Aorta (tissue), 5 donors: Measurements from ENCODE around the gene AVPI1. TPM values are rescaled to one million over a fixed set of nuclear protein-coding genes. Genes with fewer than 3 reads are reported as not detected.

Source experiments
- ATAC-seq: fragments of 200-7000 bp; cut with Tn5 transposase; one replicate; pipeline ENCODE4 v1.9.1; 2022; ENCODE audit warnings: moderate library complexity; ENCODE audit not compliant: low FRiP score
- DNase-seq, 2 donors: peaks; one replicate each; pipeline ENCODE4 v3.0.0-alpha.2; 2020
- H3K27ac ChIP-seq, 2 donors: one replicate each; pipeline ENCODE4 v1.5.1; 2013; ENCODE audit warnings: low read length in 2 of 2, mild to moderate bottlenecking in 2 of 2, moderate library complexity in 2 of 2, control low read depth in 1 of 2, inconsistent platforms in 1 of 2, low read depth in 1 of 2
- H3K27me3 ChIP-seq, 2 donors: one replicate each; pipeline ENCODE4 v1.6.1; 2013; ENCODE audit warnings: control low read depth in 1 of 2, low read length in 1 of 2, mild to moderate bottlenecking in 1 of 2, moderate library complexity in 1 of 2; ENCODE audit not compliant: insufficient read depth in 2 of 2, control insufficient read depth in 1 of 2
- H3K36me3 ChIP-seq, 2 donors: one replicate each; pipeline ENCODE4 v1.6.1; 2013; ENCODE audit warnings: control low read depth in 1 of 2, low read length in 1 of 2, mild to moderate bottlenecking in 1 of 2; ENCODE audit not compliant: insufficient read depth in 2 of 2, control insufficient read depth in 1 of 2
- H3K4me1 ChIP-seq, 2 donors: one replicate each; pipeline ENCODE4 v1.6.1; 2013; ENCODE audit warnings: low read length in 2 of 2, control low read depth in 1 of 2, mild to moderate bottlenecking in 1 of 2, moderate library complexity in 1 of 2; ENCODE audit not compliant: insufficient read depth in 2 of 2, control insufficient read depth in 1 of 2
- H3K4me3 ChIP-seq, 2 donors: one replicate each; pipeline ENCODE4 v1.5.1; 2013; ENCODE audit warnings: low read length in 2 of 2, control low read depth in 1 of 2, mild to moderate bottlenecking in 1 of 2
- H3K9me3 ChIP-seq: one replicate; pipeline ENCODE4 v1.6.1; 2013; ENCODE audit warnings: mild to moderate bottlenecking, low read length; ENCODE audit not compliant: control insufficient read depth
- WGBS, 2 donors: extraction: QIAGEN DNeasy Blood & Tissue Kit; methylation state at CpG; one replicate each; pipeline ENCODE4 v1.1.7; 2013; 5-methylcytosine and 5-hydroxymethylcytosine counted together
- intact Hi-C, 2 donors: fragments of 100-400 bp; cut with DNase I; formaldehyde crosslinking; loops; one replicate each; pipeline versions ENCODE4 v1.14.2 to v1.15.0; 2022
- polyA plus RNA-seq, 2 donors: library from polyadenylated mRNA; stranded (reverse); fragments of 200-250 nt; gene quantifications; one replicate each; pipeline ENCODE4 v1.2.3, GENCODE V29; 2013
- total RNA-seq, 2 donors: library from RNA; stranded (reverse); fragmentation: NEBNext Ultra II Directional; extraction: Animal tissue kit (Norgen Biotek cat#: 25700); gene quantifications; one replicate each; pipeline ENCODE4 v1.2.1, GENCODE V29; 2021
- donor health status: healthy with polysubstance abuse.
- donor health status: Bipolar disorder and iron deficiency.
- donor health status: DM: no; HTN: no; CAD: no.
- donor health status: DM: no; HTN: no; CAD: no.
- donor health status: DM: yes; HTN: yes; CAD: no.

Gene AVPI1
- total and polyA plus RNA-seq, 4 donors: 12.4 to 18.3 (median 16.1) TPM

DNA sequence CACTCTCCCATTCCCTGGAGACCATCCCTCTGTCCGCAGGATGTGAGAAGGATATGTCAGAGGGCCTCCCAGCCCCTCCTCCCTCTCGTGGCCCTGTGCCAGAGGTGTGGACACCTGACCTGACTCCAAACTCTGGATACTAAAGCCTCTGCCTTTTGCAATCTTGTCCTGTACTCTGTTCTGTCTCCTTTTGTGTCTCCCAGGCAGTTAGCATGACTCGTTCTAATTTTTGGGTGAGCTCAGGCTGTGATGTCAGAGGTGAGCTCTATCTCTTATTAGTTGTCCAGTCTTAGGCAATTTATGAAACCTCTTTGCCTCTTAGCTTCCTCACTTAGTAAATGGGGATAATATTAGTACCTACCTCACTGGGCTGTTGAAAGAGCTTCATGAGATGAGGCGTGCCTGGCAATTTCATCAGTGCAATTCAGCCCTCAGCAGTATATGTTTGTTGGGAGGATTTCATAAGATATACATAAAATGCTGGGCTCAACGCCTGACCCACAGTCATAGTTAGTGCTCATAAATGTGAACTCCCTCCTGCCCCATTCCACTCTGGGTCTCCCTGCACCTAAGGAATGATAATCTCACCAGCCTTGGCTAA lies 37.4 kb upstream of the AVPI1 start:
- H3K4me3 ChIP-seq: no peak overlapping the region
- no peak for ATAC-seq
- H3K4me1 ChIP-seq: peaks cover 0 to 6% of the 10 kb centered on the region in 2 donors
- peak in 1 of 2 donors; percentile 79 for DNase-seq
- 65 to 70% methylated on average over 5 of the region's 5 CpGs for WGBS, 2 donors
- H3K27ac ChIP-seq: no peak overlapping the region
- H3K27me3 ChIP-seq: no peaks in the 10 kb centered on the region
- no peaks in the 10 kb centered on the region for H3K9me3 ChIP-seq
- intact Hi-C loops: no loop called here
- no peaks in the 10 kb centered on the region for H3K36me3 ChIP-seq

DNA sequence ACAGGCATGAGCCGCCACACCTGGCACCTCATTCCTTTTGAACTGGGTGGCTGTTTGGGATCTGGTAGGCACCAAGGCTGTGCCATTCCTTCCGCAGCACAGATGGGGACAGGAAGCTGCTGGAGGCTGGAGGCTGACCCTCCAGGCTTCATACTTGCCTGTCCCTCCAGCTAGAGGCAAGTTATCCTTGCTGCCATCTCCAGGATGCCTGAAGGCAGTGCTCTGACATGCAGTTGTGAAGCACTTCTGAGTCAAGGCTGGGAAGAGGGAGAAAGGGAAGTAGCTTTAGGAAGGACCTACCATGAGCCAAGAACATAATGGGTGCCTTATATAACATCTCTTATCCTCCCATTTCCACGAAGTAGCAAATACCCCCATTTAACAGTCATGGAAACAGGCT lies 36.0 kb upstream of the AVPI1 start:
- H3K27me3 ChIP-seq: no peaks in the 10 kb centered on the region
- H3K4me3 ChIP-seq: no peak overlapping the region
- ATAC-seq (no peak), DNase-seq (peak in 1 of 2 donors; percentile 61)
- WGBS, 2 donors: 89 to 93% methylated on average over 3 of the region's 3 CpGs
- intact Hi-C loops: no loop called here
- no peak overlapping the region for H3K27ac ChIP-seq
- no peaks in the 10 kb centered on the region for H3K9me3 ChIP-seq
- H3K36me3 ChIP-seq: no peaks in the 10 kb centered on the region
- H3K4me1 ChIP-seq: peaks cover 0 to 6% of the 10 kb centered on the region in 2 donors

DNA sequence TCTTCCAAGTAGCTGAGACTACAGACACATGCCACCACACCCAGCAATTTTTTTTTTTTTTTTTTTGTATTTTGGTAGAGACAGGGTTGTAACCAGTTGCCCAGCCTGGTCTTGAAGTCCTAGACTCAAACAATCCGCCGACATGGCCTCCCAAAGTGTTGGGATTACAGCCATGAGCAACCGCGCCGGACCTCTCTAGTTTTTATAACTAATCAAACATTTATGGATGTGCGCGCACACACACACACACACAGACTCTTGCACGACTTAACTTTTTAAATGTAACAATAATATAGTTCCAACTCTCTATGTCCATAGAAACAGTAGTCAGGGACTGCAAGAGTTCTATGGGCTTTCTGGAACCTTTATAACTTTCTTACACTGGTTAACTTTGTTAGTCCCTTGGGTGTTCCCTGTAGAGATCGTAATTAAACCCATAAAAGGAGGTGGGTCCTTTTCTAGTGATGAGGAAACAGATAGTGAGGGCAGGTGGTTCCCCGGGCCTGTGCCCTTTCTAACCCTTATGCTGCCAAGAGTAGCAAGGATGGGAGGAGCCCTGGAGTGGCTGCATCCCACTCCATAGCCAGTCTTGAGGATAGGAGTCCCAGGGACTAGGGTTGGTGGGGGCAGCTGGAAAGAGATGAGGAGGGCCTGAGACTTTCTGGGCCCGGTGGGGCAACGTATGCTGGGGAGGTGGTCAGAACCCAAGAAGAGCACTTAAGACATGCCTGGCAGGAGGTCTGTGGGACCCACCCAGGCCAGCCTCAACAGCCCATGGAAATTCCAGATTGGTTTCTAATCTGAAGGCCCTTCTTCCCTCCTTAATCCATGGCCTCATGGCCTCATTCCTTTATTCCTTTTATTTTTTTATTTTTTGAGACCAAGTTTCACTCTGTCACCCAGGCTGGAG lies 35.1 kb upstream of the AVPI1 start:
- peaks cover 0 to 2% of the 10 kb centered on the region in 2 donors for H3K36me3 ChIP-seq
- H3K4me1 ChIP-seq: peaks cover 0 to 6% of the 10 kb centered on the region in 2 donors
- H3K27me3 ChIP-seq: no peaks in the 10 kb centered on the region
- no peak for ATAC-seq
- no peak overlapping the region for H3K4me3 ChIP-seq
- no peak overlapping the region for H3K27ac ChIP-seq
- peak in 1 of 2 donors; percentile 47 for DNase-seq
- no peaks in the 10 kb centered on the region for H3K9me3 ChIP-seq
- 73 to 78% methylated on average over 12 of the region's 12 CpGs for WGBS, 2 donors
- intact Hi-C loops: no loop called here

DNA sequence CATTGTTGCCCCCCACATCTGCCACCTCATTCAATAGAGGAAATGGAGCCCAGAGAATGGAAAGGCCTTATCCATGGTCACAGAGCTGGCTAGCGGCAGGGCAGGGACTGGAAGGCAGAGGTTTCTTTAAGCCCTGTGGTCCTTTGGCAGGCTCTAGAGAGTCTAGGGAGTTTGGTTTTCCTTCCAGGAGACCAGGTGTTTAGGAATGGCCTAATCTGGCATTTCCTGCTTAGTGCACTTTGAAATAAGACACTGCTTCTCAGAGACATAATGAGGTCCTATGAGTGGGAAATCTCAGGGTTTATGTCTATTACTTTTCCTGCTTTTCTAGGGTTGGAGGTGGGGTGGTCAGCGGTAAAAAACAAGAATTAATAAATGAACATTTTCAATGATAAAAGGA lies 32.6 kb upstream of the AVPI1 start:
- no peaks in the 10 kb centered on the region for H3K27me3 ChIP-seq
- DNase-seq: no peak
- H3K27ac ChIP-seq: peak overlapping the region in 1 of 2 donors; percentile 5
- no peak for ATAC-seq
- peaks cover 0 to 2% of the 10 kb centered on the region in 2 donors for H3K36me3 ChIP-seq
- 93% methylated on average over 2 of the region's 2 CpGs for WGBS, 2 donors
- H3K4me1 ChIP-seq: no peaks in the 10 kb centered on the region
- intact Hi-C loops: no loop called here
- no peaks in the 10 kb centered on the region for H3K9me3 ChIP-seq
- no peak overlapping the region for H3K4me3 ChIP-seq

GRCh38 chr10:97718659-97719142 lies 31.7 kb upstream of the AVPI1 start:
- H3K4me1 ChIP-seq: no peaks in the 10 kb centered on the region
- ATAC-seq (no peak), DNase-seq (peak in 1 of 2 donors; percentile 76)
- H3K27ac ChIP-seq: peak overlapping the region in 1 of 2 donors; percentile 3
- no peaks in the 10 kb centered on the region for H3K27me3 ChIP-seq
- intact Hi-C loops: no loop called here
- H3K36me3 ChIP-seq: peaks cover 0 to 2% of the 10 kb centered on the region in 2 donors
- WGBS, 2 donors: 25 to 28% methylated on average over 8 of the region's 8 CpGs
- no peaks in the 10 kb centered on the region for H3K9me3 ChIP-seq
- H3K4me3 ChIP-seq: no peak overlapping the region

GRCh38 chr10:97718178-97718577 lies 31.1 kb upstream of the AVPI1 start:
- no peaks in the 10 kb centered on the region for H3K4me1 ChIP-seq
- H3K4me3 ChIP-seq: no peak overlapping the region
- DNase-seq: no peak
- peaks cover 0 to 2% of the 10 kb centered on the region in 2 donors for H3K36me3 ChIP-seq
- no peaks in the 10 kb centered on the region for H3K27me3 ChIP-seq
- no peaks in the 10 kb centered on the region for H3K9me3 ChIP-seq
- ATAC-seq: no peak
- intact Hi-C loops: no loop called here
- H3K27ac ChIP-seq: peak overlapping the region in 1 of 2 donors; percentile 3
- 31 to 34% methylated on average over 6 of the region's 6 CpGs for WGBS, 2 donors

DNA sequence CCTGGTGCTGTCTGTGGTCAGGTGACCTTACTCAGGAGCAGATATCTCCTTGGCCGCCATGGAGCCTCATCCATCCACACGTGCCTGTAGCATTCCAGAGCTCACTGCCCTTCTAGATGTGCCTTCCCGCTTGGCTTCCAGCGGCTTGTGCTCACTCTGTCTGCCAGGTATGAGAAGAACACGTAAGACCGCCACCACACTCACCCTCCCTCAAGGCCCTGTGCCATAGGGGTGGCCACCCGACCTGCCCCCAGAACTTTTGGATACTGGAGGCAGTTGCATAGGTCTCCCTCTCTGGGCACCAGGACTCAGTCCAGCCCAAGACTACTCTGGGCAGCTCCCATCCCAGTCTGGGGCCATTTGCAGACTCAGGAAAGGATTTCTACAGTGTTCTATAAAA lies 30.6 kb upstream of the AVPI1 start:
- H3K27me3 ChIP-seq: no peaks in the 10 kb centered on the region
- H3K4me3 ChIP-seq: no peak overlapping the region
- DNase-seq (peak in 1 of 2 donors; percentile 61), ATAC-seq (no peak)
- no peaks in the 10 kb centered on the region for H3K4me1 ChIP-seq
- H3K36me3 ChIP-seq: peaks cover 0 to 2% of the 10 kb centered on the region in 2 donors
- peak overlapping the region in 1 of 2 donors; percentile 3 for H3K27ac ChIP-seq
- intact Hi-C loops: no loop called here
- WGBS, 2 donors: 80 to 82% methylated on average over 7 of the region's 7 CpGs
- no peaks in the 10 kb centered on the region for H3K9me3 ChIP-seq

DNA sequence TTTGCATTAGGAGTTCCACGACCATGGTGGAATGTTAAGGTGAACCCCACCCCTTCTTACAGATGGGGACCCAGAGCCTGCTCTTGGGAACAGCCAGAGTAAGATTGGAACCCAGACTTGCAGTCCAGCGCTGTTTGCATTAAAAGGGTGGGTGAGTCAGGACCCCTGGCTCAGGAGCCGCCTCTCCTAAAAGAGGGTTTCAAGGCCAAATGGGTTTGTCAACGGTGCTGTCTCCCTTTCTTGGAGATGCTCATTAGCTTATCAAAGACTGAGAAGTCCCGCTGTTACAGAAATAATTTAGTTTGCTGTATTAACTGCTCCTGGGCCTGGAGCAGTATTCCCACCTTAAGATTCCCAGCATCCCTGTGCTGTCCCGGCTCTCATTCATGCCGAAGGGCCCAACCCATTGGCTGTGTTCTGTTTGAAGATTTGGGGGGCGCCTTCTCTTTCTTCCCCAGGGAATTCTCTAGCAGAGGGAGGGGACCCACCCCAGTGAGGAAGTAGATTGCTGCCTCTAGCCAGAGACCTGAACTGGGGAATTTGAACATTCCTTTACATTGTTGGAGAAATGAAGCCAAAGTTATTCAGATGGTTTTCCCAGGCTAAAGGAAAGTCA lies 28.3 kb upstream of the AVPI1 start:
- H3K9me3 ChIP-seq: no peaks in the 10 kb centered on the region
- peak in 1 of 2 donors; percentile 66 for DNase-seq
- H3K4me1 ChIP-seq: no peaks in the 10 kb centered on the region
- peaks cover 0 to 2% of the 10 kb centered on the region in 2 donors for H3K36me3 ChIP-seq
- WGBS, 2 donors: 7 to 8% methylated on average over 8 of the region's 8 CpGs
- no peaks in the 10 kb centered on the region for H3K27me3 ChIP-seq
- intact Hi-C loops: no loop called here
- peak overlapping the region; percentile 24 to 77 for H3K4me3 ChIP-seq
- H3K27ac ChIP-seq: peak overlapping the region; percentile 87 to 99
- no peak for ATAC-seq
